ENCODE measurements around the gene EHBP1.

- TF ChIP-seq, protein P1, sequence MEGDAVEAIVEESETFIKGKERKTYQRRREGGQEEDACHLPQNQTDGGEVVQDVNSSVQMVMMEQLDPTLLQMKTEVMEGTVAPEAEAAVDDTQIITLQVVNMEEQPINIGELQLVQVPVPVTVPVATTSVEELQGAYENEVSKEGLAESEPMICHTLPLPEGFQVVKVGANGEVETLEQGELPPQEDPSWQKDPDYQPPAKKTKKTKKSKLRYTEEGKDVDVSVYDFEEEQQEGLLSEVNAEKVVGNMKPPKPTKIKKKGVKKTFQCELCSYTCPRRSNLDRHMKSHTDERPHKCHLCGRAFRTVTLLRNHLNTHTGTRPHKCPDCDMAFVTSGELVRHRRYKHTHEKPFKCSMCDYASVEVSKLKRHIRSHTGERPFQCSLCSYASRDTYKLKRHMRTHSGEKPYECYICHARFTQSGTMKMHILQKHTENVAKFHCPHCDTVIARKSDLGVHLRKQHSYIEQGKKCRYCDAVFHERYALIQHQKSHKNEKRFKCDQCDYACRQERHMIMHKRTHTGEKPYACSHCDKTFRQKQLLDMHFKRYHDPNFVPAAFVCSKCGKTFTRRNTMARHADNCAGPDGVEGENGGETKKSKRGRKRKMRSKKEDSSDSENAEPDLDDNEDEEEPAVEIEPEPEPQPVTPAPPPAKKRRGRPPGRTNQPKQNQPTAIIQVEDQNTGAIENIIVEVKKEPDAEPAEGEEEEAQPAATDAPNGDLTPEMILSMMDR (IDR thresholded peaks at IDR 0.05; ENCODE audit: low read depth, low read length, poor library complexity, severe bottlenecking): no peak
- TF ChIP-seq EZH2phosphoT487 (IDR thresholded peaks at IDR 0.05; ENCODE audit: borderline replicate concordance, low read length): no peak
Measured at GRCh38 chr2:63058144-63058920, 352.8 kb downstream of the EHBP1 start.
